DND-41 (cell line): ENCODE measurements around the gene TRMO.

ENCODE experiments used
- EZH2 ChIP-seq: IDR thresholded peaks from 3 replicates; pipeline ENCODE4 v1.6.1; 2012; ENCODE audit warnings: borderline replicate concordance, low read depth, mild to moderate bottlenecking, moderate library complexity, low read length, inconsistent platforms; ENCODE audit not compliant: severe bottlenecking
- TF ChIP-seq, protein P1 (sequence below): IDR thresholded peaks from 2 replicates; pipeline ENCODE4 v1.5.1; 2012; ENCODE audit warnings: borderline replicate concordance, low read length, moderate library complexity, mild to moderate bottlenecking; ENCODE audit not compliant: poor library complexity, severe bottlenecking; ENCODE audit errors: extremely low read depth

GRCh38 chr9:97880336-97880735, 42.0 kb downstream of the TRMO start:
- TF ChIP-seq, protein P1, sequence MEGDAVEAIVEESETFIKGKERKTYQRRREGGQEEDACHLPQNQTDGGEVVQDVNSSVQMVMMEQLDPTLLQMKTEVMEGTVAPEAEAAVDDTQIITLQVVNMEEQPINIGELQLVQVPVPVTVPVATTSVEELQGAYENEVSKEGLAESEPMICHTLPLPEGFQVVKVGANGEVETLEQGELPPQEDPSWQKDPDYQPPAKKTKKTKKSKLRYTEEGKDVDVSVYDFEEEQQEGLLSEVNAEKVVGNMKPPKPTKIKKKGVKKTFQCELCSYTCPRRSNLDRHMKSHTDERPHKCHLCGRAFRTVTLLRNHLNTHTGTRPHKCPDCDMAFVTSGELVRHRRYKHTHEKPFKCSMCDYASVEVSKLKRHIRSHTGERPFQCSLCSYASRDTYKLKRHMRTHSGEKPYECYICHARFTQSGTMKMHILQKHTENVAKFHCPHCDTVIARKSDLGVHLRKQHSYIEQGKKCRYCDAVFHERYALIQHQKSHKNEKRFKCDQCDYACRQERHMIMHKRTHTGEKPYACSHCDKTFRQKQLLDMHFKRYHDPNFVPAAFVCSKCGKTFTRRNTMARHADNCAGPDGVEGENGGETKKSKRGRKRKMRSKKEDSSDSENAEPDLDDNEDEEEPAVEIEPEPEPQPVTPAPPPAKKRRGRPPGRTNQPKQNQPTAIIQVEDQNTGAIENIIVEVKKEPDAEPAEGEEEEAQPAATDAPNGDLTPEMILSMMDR: no peak
- no peak for TF ChIP-seq EZH2
